K562 (cell line): Measurements from ENCODE around the gene GCHFR. TPM values are rescaled to one million over a fixed set of nuclear protein-coding genes. Genes with fewer than 3 reads are reported as not detected.

ENCODE experiments used
- ARID2 ChIP-seq: fragments of 450-650 bp; IDR thresholded peaks from 2 replicates; pipeline ENCODE4 v1.6.1; 2017; ENCODE audit warnings: antibody characterized with exemption, mild to moderate bottlenecking
- C11orf30 ChIP-seq: fragments of 450-650 bp; IDR thresholded peaks from 2 replicates; pipeline ENCODE4 v1.6.1; 2016; ENCODE audit warnings: low read depth, mild to moderate bottlenecking
- CBFB ChIP-seq: sonication (generic); formaldehyde crosslinking; IDR thresholded peaks from 2 replicates; pipeline ENCODE4 v1.4.0; 2020; ENCODE audit warnings: mild to moderate bottlenecking, missing genetic modification reagents
- CBX3 ChIP-seq, 2 experiments: IDR thresholded peaks; 1 replicate in 1 of 2; 2 replicates in 1 of 2; pipeline ENCODE4 v1.6.1; 2012; ENCODE audit warnings: inconsistent platforms in 2 of 2, low read length in 2 of 2, borderline replicate concordance in 1 of 2, control low read depth in 1 of 2
- CREB1 ChIP-seq, 2 experiments: sonication (generic) in 1 of 2; formaldehyde crosslinking in 1 of 2; IDR thresholded peaks; 2 replicates each; pipeline versions ENCODE4 v1.6.1 to v1.8.0; 2012 to 2022; ENCODE audit warnings: inconsistent platforms in 1 of 2, mild to moderate bottlenecking in 1 of 2, missing genetic modification reagents in 1 of 2, moderate library complexity in 1 of 2
- FIP1L1 ChIP-seq: fragments of 200-400 bp; formaldehyde crosslinking; IDR thresholded peaks from 2 replicates; pipeline ENCODE4 v1.6.1; 2018; ENCODE audit warnings: mild to moderate bottlenecking, low read depth, low read length; ENCODE audit not compliant: poor library complexity, severe bottlenecking
- HMG20A ChIP-seq: fragments of 450-650 bp; formaldehyde crosslinking; conservative IDR thresholded peaks from 2 replicates; pipeline ENCODE4 v1.4.0; 2020; ENCODE audit warnings: mild to moderate bottlenecking, mixed read lengths
- HNRNPLL ChIP-seq: fragments of 200-400 bp; formaldehyde crosslinking; IDR thresholded peaks from 2 replicates; pipeline ENCODE4 v1.6.1; 2017; ENCODE audit warnings: low read length, low read depth, mild to moderate bottlenecking; ENCODE audit not compliant: poor library complexity, severe bottlenecking
- LEF1 ChIP-seq: fragments of 450-650 bp; IDR thresholded peaks from 2 replicates; pipeline ENCODE4 v1.6.1; 2016; ENCODE audit warnings: mild to moderate bottlenecking
- NR2C1 ChIP-seq, 2 experiments: fragments of 450-650 bp; IDR thresholded peaks; 2 replicates each; pipeline ENCODE4 v1.6.1; 2017; ENCODE audit warnings: mild to moderate bottlenecking in 2 of 2, antibody characterized with exemption in 1 of 2, inconsistent platforms in 1 of 2, missing compliant biosample characterization in 1 of 2, missing genetic modification characterization in 1 of 2
- PYGO2 ChIP-seq: fragments of 450-650 bp; IDR thresholded peaks from 2 replicates; pipeline ENCODE4 v1.6.1; 2016; ENCODE audit warnings: mild to moderate bottlenecking, missing genetic modification characterization, moderate library complexity, missing compliant biosample characterization
- RBM14 ChIP-seq: fragments of 200-400 bp; formaldehyde crosslinking; IDR thresholded peaks from 2 replicates; pipeline ENCODE4 v1.6.1; 2018; ENCODE audit warnings: low read depth, mild to moderate bottlenecking, low read length, moderate library complexity, borderline replicate concordance; ENCODE audit not compliant: insufficient read depth
- RBM15 ChIP-seq: fragments of 200-400 bp; formaldehyde crosslinking; IDR thresholded peaks from 2 replicates; pipeline ENCODE4 v1.6.1; 2018; ENCODE audit warnings: mild to moderate bottlenecking, low read length, moderate library complexity; ENCODE audit not compliant: insufficient read depth
- SIX5 ChIP-seq, 2 experiments: IDR thresholded peaks; 2 replicates each; pipeline ENCODE4 v1.6.1; 2011; ENCODE audit warnings: low read length in 2 of 2, borderline replicate concordance in 1 of 2, low read depth in 1 of 2, mild to moderate bottlenecking in 1 of 2, moderate library complexity in 1 of 2; ENCODE audit not compliant: insufficient read depth in 1 of 2
- SMARCA5 ChIP-seq: fragments of 450-650 bp; IDR thresholded peaks from 2 replicates; pipeline ENCODE4 v1.6.1; 2016
- SNIP1 ChIP-seq: fragments of 450-650 bp; IDR thresholded peaks from 2 replicates; pipeline ENCODE4 v1.7.1; 2017; ENCODE audit warnings: low read depth, mild to moderate bottlenecking
- ZNF280A ChIP-seq: fragments of 450-650 bp; IDR thresholded peaks from 2 replicates; pipeline ENCODE4 v1.6.1; 2018; ENCODE audit warnings: mild to moderate bottlenecking, low read depth; ENCODE audit not compliant: partially characterized antibody
- polyA plus RNA-seq, 8 experiments: library from polyadenylated mRNA; depleted of rRNA in 4 of 8; stranded (reverse) in 5 of 8; unstranded in 3 of 8; fragments of >200 nt; fragmentation: Nextera tagmentation in 2 of 8; fragmentation: Illumina TruSeq in 1 of 8; extraction: Ambion mirVana in 2 of 8; extraction: Trizol in 1 of 8; gene quantifications; 2 replicates each; pipeline versions ENCODE4 v1.2.1 to v1.2.3, GENCODE V29; 2011 to 2014; ENCODE audit warnings: inconsistent platforms in 1 of 8, missing spikeins in 1 of 8
- total RNA-seq, 7 experiments: library from RNA; depleted of rRNA in 6 of 7; stranded (reverse); fragments of >200 nt in 6 of 7; fragmentation: Illumina TruSeq in 2 of 7; extraction: Trizol in 2 of 7; gene quantifications; 2 replicates each; pipeline versions ENCODE4 v1.2.1 to v1.2.3, GENCODE V29; 2011 to 2021; ENCODE audit warnings: low replicate concordance in 1 of 7

The GCHFR gene
- total and polyA plus RNA-seq, 9 of the 15 experiments (the other 6 are each of a cell fraction or from before 2014, with no cell fraction given), result 8.7 to 83.5 (median 20.8) TPM

- TF ChIP-seq HNRNPLL (no peak), NR2C1 (IDR thresholded peaks at IDR 0.05) (no peak), NR2C1 (tag; IDR thresholded peaks at IDR 0.05) (no peak), ARID2 (no peak), SMARCA5 (no peak), SNIP1 (no peak), PYGO2 (no peak), SIX5 (IDR thresholded peaks at IDR 0.05; ENCODE audit: borderline replicate concordance in 1 of 2, insufficient read depth in 1 of 2, low read depth in 1 of 2, low read length in 2 of 2) (peak in 1 of 2 experiments; percentile 27; a peak in 1 of 4 replicates), CBFB (no peak), CREB1 (IDR thresholded peaks at IDR 0.05) (peak; percentile 100), CREB1 (CRISPR knock-in tag; IDR thresholded peaks at IDR 0.05) (peak; percentile 99), FIP1L1 (peak; percentile 65), HMG20A (no peak), CBX3 (IDR thresholded peaks at IDR 0.05; ENCODE audit: borderline replicate concordance in 1 of 2, low read length in 2 of 2) (no peak), RBM15 (no peak), LEF1 (peak; percentile 56), C11orf30 (peak; percentile 94), ZNF280A (no peak), RBM14 (no peak)
Measured at GRCh38 chr15:40754883-40755811, 8.7 kb upstream of the GCHFR start, which contains the start of gene RMDN3 (continued).
